SK-MEL-5 (cell line): Measurements from ENCODE around the gene PIP5KL1. TPM values are rescaled to one million over a fixed set of nuclear protein-coding genes. Genes with fewer than 3 reads are reported as not detected.

Experiments used
- DNase-seq: peaks from one replicate; pipeline ENCODE4 v3.0.0-alpha.2; 2016; ENCODE audit warnings: low read depth, low spot score
- in situ Hi-C: cut with HindIII; loops from 2 replicates; pipeline ENCODE4 v1.10.0; 2016; ENCODE audit warnings: low sequenced_read_pairs, high pct_unique_total_duplicates, low pct_unique_long_range_greater_than_20kb
- total RNA-seq: library from RNA; depleted of rRNA; stranded (reverse); fragments of >200 nt; shearing (Covaris generic); gene quantifications from 2 replicates; pipeline ENCODE4 v1.2.3, GENCODE V29; 2014

The PIP5KL1 gene
- total RNA-seq, 1 experiment from 2014 or later, result 0.32 TPM

- in situ Hi-C loops, result no loop called here
- no peak for DNase-seq
Observed at GRCh38 chr9:127910613-127911205, 19.9 kb downstream of the PIP5KL1 start.

GRCh38 chr9:127909839-127910273 lies 20.7 kb downstream of the PIP5KL1 start:
- in situ Hi-C loops, result no loop called here
- no peak for DNase-seq

GRCh38 chr9:127908660-127908926 lies 22.0 kb downstream of the PIP5KL1 start:
- in situ Hi-C loops, result no loop called here
- DNase-seq, result no peak

GRCh38 chr9:127907867-127908659 lies 22.5 kb downstream of the PIP5KL1 start:
- no peak for DNase-seq
- in situ Hi-C loops, result no loop called here

- in situ Hi-C loops, result no loop called here
Observed at GRCh38 chr9:127905788-127906191, 24.8 kb downstream of the PIP5KL1 start.

GRCh38 chr9:127905004-127905728 lies 25.4 kb downstream of the PIP5KL1 start:
- in situ Hi-C loops, result no loop called here
- DNase-seq, result no peak

More at GRCh38 chr9:127905788-127906191, 24.8 kb downstream of the PIP5KL1 start:
- no peak for DNase-seq

GRCh38 chr9:127904561-127905003 lies 26.0 kb downstream of the PIP5KL1 start:
- DNase-seq, result no peak
- in situ Hi-C loops, result no loop called here

- in situ Hi-C loops, result no loop called here
- DNase-seq, result no peak
Observed at GRCh38 chr9:127903557-127904475, 26.8 kb downstream of the PIP5KL1 start.

- DNase-seq, result peak; percentile 57
Observed at GRCh38 chr9:127899128-127899943, 31.2 kb downstream of the PIP5KL1 start, which contains the start of gene ST6GALNAC6. ST6GALNAC6 (minus strand) TSS chr9:127899603; CDS start chr9:127897981, 1,622 bp downstream.

GRCh38 chr9:127898433-127899127 lies 32.0 kb downstream of the PIP5KL1 start:
- DNase-seq, result no peak
- in situ Hi-C loops, result no loop called here

More at GRCh38 chr9:127899128-127899943, 31.2 kb downstream of the PIP5KL1 start, which contains the start of gene ST6GALNAC6:
- in situ Hi-C loops, result no loop called here

GRCh38 chr9:127897193-127897692 lies 33.3 kb downstream of the PIP5KL1 start:
- DNase-seq, result no peak
- in situ Hi-C loops, result no loop called here

GRCh38 chr9:127896395-127897192 lies 34.0 kb downstream of the PIP5KL1 start:
- no peak for DNase-seq
- in situ Hi-C loops, result no loop called here

GRCh38 chr9:127895811-127896210 lies 34.8 kb downstream of the PIP5KL1 start:
- in situ Hi-C loops, result no loop called here
- no peak for DNase-seq

- in situ Hi-C loops, result no loop called here
- DNase-seq, result no peak
Observed at GRCh38 chr9:127893392-127893791, 37.2 kb downstream of the PIP5KL1 start.

GRCh38 chr9:127892831-127893230 lies 37.7 kb downstream of the PIP5KL1 start:
- DNase-seq, result no peak
- in situ Hi-C loops, result no loop called here
